Measurements from ENCODE around the gene SOWAHD.

Gene SOWAHD

DNA sequence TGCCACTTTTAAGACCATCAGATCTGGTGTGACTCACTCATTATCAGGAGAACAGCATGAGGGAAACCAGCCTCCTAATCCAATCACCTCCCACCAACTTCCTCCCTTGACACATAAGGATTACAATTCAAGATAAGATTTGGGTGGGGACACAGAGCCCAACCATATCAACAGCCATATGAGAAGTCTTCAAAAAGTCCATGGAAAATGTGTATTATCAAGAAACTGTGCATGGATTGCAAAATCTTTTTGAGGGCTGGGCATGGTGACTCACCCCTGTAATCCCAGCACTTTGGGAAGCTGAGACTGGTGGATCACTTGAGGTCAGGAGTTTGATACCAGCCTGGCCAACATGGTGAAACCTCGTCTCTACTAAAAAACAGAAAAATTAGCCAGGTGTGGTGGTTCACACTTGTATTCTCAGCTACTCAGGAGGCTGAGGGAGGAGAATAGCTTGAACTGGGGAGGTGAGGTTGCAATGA is 50.8 kb downstream of the SOWAHD start:
- Histone ChIP-seq H3K4me1 (ENCODE audit: control insufficient read depth, insufficient read depth, low read length, poor library complexity, severe bottlenecking) (no peaks in the 10 kb centered on the region), H3K36me3 (ENCODE audit: control insufficient read depth, insufficient read depth, low read length) (no peaks in the 10 kb centered on the region), H3K27ac (ENCODE audit: insufficient read depth, low read length, poor library complexity, severe bottlenecking) (no peak overlapping the region), H3K27me3 (replicated peaks; ENCODE audit: control insufficient read depth, insufficient read depth, low read length, poor library complexity, severe bottlenecking) (no peaks in the 10 kb centered on the region), H3K4me3 (ENCODE audit: insufficient read depth, low read depth, low read length, poor library complexity, severe bottlenecking) (no peak overlapping the region), H3K9me3 (ENCODE audit: control insufficient read depth, low read length) (no peaks in the 10 kb centered on the region)
- no peak for DNase-seq
